ENCODE measurements around the gene C1orf74.

The C1orf74 gene

DNA sequence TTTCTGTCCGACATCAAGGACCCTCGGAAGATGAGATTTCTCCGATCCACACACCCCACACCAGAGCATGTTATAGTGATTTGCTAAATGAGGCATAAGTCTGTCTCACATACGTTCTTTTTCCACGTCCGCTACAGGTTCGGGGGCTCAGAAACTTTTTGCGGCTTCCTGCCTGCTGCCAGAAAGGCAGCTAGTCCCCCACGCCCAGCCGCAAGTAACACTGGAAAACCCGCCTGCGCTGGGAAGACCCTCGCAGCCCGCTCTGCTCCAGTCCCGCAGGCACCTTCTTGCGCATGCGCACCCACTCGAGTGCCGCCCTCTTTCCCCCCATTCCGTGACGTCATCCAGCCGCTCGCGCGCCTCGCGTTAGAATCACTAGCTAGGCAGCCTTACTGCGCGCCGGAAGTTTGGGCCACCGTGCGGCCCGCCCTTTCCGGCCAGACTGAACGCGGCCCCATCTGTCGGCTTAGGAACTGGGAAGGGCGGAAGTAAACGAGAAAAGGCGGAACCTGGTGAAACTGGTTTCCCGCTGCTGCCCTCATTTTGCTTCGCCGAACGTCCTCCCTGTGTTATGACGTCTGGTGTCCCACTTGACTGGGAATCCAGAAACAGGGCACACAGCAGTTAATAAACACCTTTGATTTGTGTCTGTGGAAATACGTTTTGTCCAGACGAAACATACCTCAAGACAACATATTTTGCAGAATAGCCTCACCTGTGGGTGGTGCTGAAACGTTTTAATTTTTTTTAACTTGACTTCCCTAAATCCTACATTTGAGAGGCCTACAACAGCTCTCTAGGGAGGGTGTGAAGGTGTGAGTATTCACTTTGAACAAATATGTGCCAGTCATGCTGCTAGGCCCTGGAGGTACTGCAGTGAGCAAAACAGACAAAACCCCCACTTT lies at the start of gene C1orf74:
C1orf74 (minus strand) TSS at position 295 of the 905 bp plus-strand sequence. CDS start 925 bp downstream, outside the sequence.
- DNase-seq (ENCODE audit: low read depth in 1 of 2, low spot score in 1 of 2) = peak; percentile 100

DNA sequence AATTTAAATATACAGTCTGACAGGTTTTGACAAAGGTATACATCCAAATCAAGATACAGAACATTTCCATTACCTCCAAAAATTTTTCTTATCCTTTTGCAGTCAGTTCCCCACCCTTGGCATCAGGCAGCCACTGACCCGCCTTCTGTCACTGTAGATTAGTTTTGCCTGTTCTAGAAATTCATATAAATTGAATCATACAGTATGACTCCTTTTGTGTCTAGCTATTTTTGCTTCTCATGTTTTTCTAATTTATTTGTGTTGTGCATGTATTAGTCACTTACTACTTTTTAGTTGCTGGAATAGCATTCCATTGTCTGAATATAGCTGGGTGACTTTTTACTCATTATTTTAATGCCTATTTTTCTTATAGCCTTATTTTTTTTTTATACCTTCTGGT lies 47.3 kb upstream of the C1orf74 start:
- no peak for DNase-seq (ENCODE audit: low read depth in 1 of 2, low spot score in 1 of 2)

DNA sequence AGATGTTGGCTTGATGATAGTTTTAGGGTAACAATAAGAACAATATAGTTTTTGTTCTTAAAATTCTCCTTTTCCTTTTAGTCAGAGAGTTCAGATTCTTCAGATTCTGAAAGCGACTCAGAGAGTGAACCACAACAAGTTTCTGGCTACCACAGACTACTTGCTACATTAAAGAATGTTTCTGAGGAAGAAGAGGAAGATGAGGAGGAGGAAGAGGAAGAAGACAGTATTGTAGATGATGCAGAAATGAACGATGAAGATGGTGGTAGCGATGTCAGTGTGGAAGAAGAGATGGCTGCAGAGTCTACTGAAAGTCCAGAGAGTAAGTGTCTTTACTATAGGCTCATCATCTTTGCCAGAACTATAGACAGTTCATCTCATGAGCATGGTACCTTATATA lies 46.4 kb upstream of the C1orf74 start:
- no peak for DNase-seq (ENCODE audit: low read depth in 1 of 2, low spot score in 1 of 2)

DNA sequence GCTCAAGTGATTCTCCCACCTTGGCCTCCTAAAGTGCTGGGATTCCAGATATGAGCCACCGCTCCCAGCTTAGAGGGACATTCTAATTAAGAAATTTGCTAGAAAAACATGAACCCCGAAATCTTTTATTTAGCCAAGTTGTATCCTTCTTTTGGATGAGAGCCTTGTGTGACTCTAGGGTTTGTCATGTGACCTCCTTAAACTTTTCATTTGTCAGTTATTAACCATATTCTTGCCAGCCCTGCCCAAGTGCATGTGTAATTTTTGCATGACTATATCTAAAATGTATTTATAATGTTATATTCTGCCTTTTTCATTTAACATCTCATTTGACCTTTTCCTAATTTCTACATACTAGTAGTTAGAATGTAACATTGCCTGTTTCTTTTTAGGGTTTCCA lies 45.4 kb upstream of the C1orf74 start:
- no peak for DNase-seq (ENCODE audit: low read depth in 1 of 2, low spot score in 1 of 2)

DNA sequence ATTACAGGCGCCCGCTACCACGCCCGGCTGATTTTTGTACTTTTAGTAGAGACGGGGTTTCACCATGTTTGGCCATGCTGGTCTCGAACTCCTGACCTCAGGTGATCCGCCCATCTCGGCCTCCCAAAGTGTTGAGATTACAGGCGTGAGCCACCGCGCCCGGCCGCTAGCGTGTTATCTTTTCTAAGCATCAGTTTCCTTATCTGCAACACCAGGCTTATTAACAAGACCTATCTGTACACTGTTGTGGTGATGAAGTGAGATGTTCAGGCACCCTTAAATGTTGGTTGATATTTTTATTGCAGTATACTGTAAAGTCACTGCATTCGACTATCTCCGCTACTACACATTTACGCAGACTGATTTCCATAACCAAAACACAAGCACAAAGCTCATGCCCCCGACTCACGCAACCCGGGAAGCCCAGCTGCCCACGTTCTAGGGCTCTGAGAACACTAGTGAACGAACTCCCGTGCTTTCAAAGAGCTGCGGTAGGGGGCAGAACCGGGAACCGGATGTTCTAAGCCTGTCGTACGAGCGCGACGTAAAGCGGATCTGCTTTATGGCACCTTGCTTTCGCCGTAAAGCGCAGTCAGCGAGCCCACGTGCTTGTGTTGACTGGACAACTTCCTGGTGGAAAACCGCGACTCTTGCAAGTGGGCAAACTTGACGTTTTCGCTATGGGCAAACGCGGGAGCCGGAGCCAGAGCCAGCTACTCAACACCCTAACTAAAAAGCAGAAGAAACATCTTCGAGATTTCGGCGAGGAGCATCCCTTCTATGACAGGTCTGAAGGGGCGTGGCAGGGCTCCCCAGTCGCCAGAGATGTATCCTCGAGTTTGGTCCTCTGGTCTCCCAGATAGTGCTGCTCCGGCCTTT lies 43.3 kb upstream of the C1orf74 start, which contains the start of gene UTP25:
UTP25 (plus strand) TSS at position 589 of the 879 bp plus-strand sequence; CDS start at position 681, 92 bp downstream.
- peak; percentile 78 to 91 for DNase-seq (ENCODE audit: low read depth in 1 of 2, low spot score in 1 of 2)

DNA sequence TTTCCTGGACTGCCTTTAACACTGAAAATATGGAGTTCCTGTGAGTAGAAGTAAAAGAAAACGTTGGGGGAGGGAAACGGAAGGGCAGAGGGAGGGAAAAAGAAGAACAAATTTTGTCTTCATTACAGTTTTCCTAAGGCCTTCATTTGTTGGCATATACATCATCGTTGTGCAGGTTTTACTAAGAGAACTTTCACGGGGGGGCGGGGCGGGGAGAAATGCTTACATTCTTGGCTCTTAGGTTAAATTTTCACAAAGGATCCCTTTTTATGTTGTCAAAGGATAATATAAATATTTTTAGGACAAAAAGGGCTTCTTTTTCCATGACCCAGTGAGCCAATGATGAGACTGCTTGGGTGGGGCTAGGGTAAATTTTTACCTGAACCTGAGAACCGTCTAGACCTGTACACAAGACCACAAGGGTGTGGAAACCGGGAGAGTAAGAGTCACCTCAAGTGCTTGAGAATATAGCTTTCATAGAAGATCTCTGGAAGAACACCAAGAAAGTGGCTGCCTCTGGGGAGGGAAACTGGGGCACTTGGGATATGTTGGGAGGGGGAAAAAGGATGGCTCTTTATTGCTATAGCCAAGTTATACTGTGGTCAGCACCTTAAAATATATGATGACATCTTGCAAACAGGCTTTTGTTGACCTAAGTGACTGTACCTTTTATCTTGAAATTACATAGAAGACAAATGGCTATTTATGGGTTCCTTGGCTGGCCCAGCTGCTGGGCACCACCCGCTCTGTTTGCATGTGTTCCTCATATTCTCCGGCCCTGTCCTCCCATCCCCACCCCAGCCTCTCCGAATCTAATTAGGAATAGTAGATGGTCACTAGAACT lies 41.5 kb upstream of the C1orf74 start:
- no peak for DNase-seq (ENCODE audit: low read depth in 1 of 2, low spot score in 1 of 2)

DNA sequence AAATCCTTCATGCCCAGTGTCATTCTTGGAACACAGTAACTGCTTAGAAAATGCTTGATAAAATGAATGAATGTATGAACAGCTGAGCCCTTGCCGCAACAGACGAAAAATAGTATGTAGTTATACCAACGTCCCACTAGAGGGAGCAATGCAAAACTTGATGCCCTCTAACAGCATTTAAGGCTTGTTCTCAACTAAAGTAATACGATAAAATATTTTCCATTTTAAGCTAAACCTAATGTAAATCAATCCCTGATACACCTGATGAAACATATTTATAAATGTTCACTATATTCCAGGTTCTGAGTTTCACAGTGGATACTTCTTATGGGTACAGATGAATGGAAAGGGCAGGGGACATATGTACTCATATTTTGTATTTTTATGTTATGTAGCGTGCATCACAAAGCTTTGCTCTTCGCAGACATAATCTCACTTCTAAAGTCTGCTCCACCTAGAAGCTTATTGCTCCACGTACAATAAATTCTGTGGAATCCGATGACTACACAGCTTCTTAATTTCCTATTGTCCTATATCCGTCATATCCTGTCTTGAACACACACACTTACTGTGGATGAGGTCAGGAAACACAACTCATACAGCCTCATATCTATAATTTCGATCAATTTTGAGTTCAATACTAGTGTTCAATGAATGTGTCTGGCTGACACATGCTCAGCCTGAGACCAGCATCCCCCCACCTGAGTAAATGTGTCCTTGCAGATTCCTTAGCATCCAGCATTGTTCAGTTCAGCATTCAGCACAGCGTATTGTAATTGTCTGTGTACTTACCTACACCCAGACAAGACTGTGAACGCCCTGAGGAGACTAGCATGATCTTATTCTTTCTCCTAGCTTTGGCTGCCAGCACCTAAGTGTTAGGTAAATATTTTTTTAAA lies 39.0 kb upstream of the C1orf74 start:
- DNase-seq (ENCODE audit: low read depth in 1 of 2, low spot score in 1 of 2) = peak in 1 of 2 donors; percentile 39

DNA sequence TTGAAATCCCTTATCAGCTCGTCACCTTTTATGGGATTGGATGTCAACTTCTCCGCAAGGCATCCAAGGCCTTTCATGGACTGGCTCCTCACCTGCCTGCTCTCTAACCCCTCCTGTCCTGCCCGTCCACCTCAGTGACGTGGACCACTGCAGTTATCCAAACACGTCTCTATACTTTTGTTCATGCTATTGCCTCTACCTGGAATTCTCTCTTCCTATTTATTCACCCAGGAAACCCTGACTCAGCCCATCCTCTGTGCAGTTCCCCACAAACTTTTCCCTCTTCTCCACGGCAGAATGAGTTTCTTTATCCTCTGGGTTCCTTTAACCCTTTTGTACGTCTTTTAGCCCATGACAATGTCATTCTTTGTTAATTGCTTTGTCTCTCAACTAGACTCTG lies 38.3 kb upstream of the C1orf74 start:
- DNase-seq (ENCODE audit: low read depth in 1 of 2, low spot score in 1 of 2) = no peak

DNA sequence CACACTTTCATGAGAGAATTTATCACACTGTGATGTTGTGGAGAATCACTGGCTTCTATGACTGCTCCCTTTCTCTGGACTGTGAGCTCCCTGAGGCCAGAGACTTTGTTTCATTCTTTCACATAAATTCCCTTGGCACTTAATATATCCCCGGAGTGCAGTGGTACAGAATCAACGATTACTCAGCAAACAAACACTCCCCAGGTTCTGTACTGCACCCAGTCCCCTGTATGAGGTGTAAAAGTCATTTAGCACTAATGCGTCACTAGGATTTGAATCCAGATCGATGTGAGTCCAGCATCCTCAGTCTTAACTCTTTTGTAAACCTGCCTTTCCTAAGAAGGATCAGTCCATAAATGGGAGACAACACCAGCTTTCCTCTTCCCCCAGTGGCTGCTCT lies 36.6 kb upstream of the C1orf74 start:
- no peak for DNase-seq (ENCODE audit: low read depth in 1 of 2, low spot score in 1 of 2)

DNA sequence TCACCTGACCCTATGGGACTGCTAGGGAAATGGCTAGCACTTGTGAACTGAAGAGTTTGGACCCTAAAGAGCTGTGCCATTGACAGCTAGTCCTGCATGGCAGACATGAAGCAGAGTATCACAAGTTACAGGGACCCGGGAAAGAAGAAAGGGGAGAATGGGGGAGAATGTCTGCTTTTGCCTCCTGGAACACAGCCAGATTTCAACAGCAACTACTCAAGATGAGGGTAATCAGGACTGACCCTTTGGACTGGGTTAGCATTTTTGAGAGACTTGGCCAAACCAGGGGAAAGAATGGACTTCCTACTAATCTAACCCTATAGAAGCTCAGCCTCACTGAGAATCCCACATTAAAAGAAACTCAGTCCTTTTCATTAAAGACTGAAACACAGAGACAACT lies 34.7 kb upstream of the C1orf74 start:
- no peak for DNase-seq (ENCODE audit: low read depth in 1 of 2, low spot score in 1 of 2)

DNA sequence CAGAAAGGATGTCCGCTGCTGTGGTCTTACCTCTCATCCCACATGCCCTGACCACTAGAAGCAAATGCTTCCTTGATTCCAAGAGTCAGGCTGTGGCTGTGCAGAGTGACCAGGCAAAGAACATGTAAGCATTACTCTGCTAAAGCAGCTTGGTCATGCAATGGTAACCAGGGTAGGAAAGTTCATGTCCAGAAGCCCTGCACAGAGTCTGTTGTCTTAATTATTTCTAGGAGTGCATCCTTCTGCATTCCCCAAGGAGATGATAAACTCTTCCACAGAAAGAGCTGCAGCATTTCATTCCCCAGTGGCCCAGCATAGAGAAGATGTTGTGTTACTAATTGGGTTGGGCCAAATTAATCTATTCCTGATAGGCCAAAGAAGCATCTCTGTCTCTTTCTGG lies 33.3 kb upstream of the C1orf74 start:
- DNase-seq (ENCODE audit: low read depth in 1 of 2, low spot score in 1 of 2) = no peak

DNA sequence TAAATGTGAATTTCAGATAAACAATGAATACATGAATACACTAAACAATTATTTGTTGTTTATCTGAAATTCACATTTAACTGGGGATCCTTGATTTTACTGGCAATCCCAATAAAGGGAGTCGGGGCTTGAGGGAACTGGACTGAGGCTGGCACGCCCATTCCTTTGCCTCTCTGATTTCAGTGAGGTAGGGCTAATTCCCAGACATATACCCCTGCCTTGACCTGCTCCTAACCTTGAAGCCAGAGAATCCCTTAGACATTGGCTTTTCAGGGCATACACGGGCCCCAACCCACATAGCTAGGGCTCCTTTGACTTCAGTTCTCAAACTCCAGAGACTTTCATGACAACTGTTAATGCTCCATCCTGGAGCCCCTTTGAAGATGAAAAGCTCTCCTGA lies 32.6 kb upstream of the C1orf74 start:
- no peak for DNase-seq (ENCODE audit: low read depth in 1 of 2, low spot score in 1 of 2)

DNA sequence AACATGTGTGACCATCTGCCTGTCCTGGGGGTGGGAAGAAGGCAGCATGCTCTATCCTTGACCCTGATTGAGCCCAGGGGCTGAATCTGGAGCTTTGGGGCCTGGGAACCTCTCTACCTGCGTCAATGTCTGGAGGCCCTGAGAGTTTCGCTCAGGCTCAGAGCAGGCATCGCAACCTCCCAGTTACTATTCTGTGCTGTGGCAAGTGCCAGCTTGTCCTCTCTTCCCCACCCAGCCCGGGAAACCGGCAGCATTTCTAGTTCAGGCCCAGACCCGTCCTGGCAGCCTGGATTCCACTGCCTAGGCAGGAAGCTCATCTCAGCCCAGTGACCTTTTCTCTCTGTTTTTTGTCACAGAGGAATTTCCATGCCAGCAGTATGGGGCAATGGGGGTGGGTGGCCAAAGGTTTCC lies 31.6 kb upstream of the C1orf74 start:
- no peak for DNase-seq (ENCODE audit: low read depth in 1 of 2, low spot score in 1 of 2)

DNA sequence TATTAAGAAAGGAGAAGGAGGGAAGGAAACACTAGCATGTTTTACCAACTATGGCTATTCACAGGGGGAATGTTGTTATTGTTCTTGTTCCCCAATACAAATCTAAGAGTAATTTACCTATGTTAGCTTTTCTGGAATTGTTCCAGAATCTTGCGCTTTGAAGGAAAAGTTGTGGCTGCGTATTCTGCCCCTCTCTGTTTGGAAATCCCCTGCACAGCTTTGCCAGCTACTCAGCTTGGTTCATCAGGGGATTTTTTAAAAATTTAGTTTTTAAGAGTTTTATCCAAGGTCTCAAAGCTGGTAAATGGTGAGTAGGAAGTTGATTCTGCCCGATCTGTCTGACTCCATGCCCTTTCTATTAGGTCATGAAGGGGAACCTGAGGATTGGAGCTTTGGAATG lies 31.1 kb upstream of the C1orf74 start:
- DNase-seq (ENCODE audit: low read depth in 1 of 2, low spot score in 1 of 2) = no peak

DNA sequence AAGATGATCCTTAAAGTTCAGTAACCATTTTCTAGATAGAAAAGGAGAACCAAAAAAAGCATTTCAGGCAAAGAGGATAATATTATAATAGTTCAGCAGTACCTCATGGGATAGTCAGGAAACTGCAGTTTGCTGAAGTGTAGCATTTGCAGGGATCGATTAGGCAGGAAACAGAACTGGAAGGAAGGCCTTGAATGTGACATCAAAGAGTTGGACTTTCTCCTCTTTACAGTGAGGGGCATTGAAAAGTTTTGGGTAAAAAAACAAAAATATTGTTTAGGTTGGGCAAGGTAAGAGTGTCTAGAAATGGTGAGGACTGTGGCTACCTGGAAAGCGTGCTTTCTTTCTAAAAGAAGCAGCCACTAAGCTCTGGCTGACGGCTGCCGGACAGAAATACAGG lies 29.5 kb upstream of the C1orf74 start:
- no peak for DNase-seq (ENCODE audit: low read depth in 1 of 2, low spot score in 1 of 2)

DNA sequence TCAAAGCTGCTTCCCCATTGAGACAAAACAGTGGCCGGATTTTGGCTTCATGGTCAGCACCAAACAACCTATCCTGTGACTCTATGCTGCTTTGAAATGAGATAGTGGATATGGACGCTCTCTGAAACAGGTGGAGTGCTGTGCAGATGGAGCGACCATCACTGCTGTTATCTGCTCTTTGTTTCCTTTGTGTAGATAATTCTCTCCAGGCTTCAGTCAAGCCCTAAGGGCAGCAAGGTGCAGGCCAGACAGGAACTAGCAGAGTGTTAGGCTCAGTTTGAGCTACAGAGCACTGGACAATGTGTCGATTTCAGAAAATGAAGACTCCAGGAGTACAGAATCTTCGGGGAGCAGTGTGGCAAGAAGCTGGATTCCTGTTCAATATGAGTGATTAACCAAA lies 26.4 kb upstream of the C1orf74 start:
- no peak for DNase-seq (ENCODE audit: low read depth in 1 of 2, low spot score in 1 of 2)

DNA sequence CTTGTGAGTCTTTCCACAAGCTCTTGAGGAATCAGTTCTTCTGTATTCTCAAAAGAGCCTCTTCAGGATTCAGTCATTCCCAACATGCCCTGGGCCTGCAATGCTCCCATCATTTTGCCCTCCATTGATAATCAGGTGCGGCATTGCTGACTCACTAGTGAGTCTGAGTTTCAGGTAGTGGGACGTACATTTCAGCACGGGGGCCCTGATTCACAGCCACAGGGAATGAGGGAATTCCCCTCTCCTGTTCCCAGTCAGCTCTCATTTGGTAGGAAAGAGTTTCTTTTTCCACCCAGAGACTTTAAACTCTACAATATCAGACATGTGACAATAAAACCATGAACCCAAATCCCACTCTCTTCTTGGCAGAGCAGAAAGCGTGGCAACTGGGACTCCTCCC lies 25.3 kb upstream of the C1orf74 start:
- no peak for DNase-seq (ENCODE audit: low read depth in 1 of 2, low spot score in 1 of 2)

DNA sequence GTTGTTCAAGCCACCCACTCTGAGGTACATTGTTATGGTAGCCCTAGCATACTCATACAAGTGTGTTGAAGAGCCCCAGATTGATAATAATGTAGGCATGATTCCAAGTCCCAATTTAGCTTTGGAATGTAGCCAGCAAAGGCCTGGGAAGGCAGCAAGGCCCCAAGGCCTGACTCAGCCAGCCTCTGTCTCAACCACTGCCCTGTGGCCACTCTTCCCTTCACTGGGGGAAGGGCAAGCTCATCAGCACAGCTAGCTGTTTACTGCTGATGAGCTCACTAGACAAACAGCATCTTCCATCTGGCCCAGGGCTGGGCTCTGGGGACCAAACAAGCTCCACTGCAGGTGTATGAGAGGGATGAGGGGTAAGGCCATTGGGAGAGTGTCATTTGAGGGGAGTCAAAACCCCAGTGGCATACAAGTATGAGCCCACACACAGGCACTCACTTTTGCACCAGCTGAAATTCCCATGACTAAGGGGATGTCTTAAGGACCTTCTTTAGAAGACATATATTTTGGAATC lies 23.8 kb upstream of the C1orf74 start:
- no peak for DNase-seq (ENCODE audit: low read depth in 1 of 2, low spot score in 1 of 2)

DNA sequence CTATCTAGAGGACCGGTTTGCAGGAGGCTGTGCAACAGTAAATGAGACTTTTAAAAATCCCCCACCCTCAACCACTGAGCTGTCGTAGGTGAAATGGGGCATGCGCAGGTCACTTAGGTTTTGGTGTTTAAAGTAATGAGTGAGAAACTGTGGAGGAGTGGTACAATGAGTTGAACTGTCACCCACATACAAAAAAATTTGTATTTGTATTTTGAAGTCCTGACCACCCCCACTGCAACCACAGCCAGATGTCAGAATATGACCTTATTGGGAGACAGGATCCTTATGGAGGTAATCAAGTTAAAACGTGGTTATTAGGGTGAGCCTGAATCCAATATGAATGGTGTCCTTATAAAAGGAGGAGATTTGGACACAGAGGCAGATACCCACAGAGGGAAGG lies 23.1 kb upstream of the C1orf74 start:
- DNase-seq (ENCODE audit: low read depth in 1 of 2, low spot score in 1 of 2) = no peak
